GM19239 (cell line): ENCODE results near the gene SKAP2.

Experiments used
- DNase-seq: peaks from one replicate; pipeline ENCODE4 v3.0.0; 2011; ENCODE audit warnings: low spot score; ENCODE audit not compliant: insufficient read length
- FAIRE-seq: peaks from 2 replicates; lab custom pipeline; 2011; peaks lifted over from hg19 to GRCh38; lab: Jason Lieb, UNC

The SKAP2 gene, protein sequence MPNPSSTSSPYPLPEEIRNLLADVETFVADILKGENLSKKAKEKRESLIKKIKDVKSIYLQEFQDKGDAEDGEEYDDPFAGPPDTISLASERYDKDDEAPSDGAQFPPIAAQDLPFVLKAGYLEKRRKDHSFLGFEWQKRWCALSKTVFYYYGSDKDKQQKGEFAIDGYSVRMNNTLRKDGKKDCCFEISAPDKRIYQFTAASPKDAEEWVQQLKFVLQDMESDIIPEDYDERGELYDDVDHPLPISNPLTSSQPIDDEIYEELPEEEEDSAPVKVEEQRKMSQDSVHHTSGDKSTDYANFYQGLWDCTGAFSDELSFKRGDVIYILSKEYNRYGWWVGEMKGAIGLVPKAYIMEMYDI

DNA sequence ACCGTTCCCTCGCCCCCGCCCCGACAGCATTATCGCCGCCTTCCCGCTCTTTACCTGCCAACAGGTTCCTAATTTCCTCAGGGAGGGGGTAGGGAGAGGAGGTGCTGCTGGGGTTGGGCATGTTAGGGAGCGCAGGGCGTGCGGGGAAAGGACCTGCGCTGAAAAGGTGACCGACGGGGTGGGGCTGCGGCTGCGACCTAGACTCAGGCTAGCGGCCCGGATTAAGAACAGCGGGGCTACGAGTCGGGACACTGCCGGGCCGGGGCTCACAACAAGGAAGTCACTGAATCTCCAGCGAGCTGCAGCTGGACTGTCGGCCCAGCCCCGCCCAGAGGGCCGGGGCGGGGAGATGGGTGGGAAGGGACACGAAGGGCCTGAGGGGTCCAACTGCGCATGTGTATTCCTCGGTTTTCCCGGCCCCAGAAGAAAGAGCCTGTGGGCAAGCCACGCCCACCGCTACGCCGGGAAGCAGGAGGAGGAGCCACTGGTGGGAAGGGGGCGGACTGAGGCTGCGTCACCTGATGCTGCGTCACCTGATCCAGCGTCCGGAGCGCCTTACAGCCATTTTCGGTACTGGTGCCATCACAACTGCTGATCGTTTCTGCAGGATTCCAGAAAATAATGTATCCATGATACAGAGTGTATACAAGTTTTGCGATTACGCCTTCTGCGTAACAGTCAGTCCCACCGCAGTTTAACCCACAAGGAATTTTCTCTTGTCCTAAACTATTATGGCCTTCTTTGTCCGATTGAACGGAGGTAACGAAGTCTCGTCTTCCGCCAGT lies at the start of gene SKAP2:
Gene SKAP2 (minus strand): TSS at position 282 of the 785 bp plus-strand sequence. CDS start 161 bp downstream, at position 121.
- peak; percentile 99 for FAIRE-seq
- peak; percentile 64 for DNase-seq

DNA sequence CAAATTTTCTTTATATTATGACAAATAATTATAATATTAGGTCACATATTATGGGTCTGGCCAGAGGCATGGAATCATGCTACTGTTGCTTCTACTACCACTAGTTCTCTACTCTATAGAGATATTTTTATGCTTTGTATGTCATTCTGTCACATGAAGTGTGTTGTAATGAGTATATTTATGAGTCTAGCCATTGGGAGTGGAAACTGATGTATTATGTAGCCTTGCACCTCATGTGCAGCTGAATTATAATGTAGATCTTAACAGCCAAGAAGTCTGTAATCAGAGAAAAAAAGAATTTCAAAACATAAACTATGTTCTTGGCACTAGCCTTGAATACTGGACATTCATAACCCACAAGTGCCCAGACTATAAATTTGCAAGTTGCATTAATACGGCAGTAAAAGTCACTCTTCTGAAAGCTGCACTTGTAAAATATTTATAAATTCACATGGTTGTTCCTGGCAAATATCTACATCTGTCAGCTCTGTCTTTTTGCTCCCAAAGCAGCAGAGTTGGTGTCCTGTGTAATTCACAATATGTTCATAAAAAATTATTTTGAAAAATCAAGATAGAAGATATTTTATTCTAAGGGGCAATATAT lies 48.6 kb upstream of the SKAP2 start:
- FAIRE-seq = no peak
- no peak for DNase-seq

DNA sequence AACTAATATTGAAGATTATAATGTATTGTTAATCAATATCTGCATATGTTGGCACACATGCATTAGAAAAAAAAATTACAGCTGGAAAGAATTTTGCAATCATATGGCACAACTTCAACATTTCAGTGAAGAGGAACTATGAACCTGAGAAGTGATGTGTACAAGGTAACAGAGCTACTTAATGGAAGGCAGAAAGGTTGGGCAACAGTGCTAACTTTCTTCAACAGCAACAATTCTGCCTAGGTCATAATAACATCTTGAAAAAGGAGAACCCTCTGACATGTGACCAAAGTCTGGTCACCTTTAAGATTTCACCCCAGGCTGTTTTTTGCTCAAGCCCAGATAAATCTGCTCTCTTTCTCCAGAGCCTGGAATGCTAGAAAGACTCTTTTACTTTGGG lies 47.9 kb upstream of the SKAP2 start:
- no peak for DNase-seq
- FAIRE-seq = no peak

DNA sequence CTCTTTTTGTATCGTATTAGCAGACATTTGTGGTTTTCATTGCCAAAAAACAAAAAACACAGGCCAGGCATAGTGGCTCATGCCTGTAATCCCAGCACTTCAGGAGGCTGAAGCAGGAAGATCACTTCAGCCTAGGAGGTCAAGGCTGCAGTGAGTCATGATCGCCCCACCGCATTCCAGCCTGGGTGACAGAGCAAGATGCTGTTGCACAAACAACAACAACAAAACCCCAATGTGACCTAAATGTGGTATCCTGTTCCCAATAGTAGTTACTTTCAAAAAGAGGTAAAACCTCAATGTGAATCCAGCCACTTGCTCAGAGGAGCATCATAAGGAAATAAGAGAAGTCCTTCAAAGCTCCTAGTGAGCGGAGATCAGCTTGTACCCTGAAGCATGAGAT lies 45.8 kb upstream of the SKAP2 start:
- no peak for DNase-seq
- FAIRE-seq = no peak

DNA sequence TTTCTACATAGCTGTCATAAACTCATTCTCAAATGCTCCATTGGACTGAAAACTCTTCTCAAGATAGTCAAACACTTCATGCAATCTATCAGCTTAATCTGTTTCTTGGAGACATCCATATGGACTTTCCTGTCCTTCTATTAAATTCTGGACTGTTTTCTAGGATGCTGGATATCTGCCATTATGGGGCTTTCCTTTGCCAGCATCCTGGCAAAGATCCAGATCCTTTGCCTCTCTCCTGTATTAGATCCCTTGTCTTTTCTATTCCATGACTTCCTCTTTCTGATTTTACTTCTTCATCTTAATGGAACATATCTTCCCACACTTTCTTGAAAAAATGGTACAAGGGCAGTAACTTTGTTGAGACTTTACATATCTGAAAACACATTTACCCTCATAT lies 35.9 kb upstream of the SKAP2 start:
- FAIRE-seq (no peak), DNase-seq (no peak)

DNA sequence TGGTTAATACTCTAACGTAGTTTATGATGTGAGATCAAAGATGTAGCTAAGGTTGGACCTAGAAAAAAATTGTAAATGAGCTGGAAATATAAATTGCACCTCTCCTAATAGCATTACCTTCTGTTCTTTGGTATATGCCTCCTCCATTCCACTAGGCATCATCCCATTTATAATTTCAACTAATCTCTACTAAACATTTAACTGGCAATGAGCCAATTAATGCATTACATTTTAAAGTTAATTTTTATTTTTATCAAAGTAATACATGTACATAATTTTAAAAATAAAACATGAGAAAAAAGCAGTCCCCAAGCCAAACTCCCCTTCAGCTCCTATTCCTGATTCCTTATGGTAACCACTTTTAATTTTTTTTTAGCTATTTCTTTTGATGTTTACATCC lies 35.1 kb upstream of the SKAP2 start:
- DNase-seq = no peak

DNA sequence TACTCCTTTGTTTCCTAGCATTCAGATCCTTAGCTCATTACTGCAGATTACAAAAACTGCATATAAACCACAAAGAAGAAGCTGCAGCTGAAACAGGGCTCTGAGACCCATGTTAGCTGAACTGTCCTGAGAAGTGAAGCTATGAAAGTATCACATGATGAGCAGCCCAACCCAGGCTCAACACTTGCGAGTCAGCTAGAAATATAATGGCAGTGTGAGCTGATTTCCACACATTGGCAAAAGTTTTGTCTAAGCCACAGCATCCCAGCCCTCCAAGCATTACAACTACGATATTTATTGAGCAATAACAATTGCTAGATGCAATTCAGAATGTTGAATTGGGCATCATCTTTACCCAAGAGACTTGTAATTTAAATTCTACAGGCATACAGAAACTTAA lies 34.5 kb upstream of the SKAP2 start:
- no peak for DNase-seq
- FAIRE-seq = no peak

More for the DNA sequence above, 35.1 kb upstream of the SKAP2 start:
- no peak for FAIRE-seq

DNA sequence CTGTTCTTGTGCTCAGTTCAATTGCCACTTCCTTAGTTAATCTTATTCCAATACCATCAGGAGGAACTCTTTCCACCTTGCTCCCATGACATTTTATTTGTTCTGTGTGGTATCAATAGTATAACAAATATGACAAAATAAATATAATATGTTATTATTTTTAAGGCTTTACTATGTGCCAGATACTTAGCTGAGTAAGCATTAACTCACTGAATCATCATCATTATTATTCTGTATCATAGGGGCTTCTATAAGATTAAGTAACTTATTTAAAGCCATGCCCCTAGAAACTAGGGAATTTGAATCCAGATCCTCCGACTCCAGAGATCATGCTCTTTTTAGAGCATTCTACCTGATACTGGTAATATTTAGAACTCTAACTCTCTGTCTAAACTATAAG lies 33.5 kb upstream of the SKAP2 start:
- no peak for FAIRE-seq
- no peak for DNase-seq

DNA sequence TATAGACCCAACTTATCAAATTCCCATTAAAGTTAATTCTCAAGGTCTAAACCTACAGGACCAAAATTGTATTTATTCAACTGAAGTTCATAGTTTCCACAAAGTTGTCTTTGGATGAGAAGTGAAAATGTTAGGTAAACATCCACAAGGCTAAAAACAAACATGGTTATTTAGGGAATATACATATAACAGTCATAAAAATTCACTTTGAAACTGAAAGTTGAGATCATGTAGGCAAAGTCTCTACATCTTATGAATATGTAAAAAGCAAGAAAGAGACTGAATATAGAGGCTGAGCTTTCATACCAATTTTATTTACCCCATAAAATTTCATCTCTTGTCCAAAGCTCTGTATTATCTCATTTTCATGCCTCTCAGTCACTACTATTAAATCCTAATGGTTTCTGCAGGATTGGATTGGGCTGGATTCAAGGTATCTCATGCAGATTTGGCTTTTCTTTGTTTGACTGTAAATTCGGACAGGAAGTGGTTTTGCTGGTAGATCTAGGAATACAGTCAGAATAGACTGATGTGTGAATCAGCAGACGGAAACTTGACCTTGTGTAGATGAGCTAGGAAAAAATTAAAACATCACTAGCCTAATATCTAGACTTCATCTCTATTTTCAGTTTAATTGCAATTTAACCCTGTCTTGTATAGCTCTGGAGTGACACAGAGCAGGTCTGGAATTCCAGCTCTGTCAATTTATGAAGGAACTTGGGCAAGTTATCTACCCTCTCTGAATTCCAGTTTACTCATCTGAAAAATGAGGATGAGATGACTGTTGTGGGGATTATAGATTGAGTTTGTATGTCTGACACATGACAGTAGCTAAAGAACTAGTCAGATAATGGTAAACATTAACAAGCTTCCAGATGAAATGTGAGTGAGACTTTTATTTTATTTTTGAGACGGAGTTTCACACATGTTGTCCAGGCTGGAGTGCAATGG lies 27.3 kb upstream of the SKAP2 start:
- no peak for DNase-seq
- peak; percentile 55 for FAIRE-seq

DNA sequence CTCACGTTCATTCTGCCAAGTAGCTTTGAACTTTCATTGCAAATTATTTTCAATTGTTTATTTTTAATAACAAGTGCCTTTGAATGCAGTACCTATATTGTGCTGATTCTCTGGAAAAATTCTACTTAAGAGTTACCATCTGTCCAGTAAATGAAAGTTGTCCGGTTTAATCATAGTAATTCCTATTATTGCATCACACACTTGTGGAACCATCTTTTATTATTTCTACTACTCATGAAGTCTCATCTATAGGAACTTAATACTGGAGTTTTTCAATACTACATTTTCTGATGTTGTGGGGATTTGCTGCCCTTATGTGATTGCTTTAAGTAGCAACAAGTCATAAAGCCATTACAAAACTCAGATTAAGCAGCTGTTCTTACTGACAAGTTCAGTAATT lies 16.5 kb upstream of the SKAP2 start:
- FAIRE-seq (no peak), DNase-seq (no peak)

DNA sequence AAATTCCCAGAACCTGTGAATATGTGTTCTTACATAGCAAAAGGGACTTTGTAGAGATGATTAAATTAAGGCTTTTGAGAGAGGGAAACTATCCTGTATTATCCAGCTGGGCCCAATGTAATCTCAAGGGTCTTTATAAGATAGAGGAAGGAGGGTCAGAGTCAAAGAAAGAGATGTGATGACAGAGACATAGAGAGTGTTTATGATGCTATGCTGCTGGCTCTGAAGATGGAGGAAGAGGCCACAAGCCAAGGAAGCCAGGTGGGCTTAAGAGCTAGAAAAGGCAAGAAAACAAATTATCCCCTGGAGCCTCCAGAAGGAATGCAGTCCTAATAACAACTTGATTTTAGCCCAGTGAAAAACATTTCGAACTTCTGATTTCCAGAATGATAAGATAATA lies 15.3 kb upstream of the SKAP2 start:
- no peak for FAIRE-seq
- DNase-seq = no peak

DNA sequence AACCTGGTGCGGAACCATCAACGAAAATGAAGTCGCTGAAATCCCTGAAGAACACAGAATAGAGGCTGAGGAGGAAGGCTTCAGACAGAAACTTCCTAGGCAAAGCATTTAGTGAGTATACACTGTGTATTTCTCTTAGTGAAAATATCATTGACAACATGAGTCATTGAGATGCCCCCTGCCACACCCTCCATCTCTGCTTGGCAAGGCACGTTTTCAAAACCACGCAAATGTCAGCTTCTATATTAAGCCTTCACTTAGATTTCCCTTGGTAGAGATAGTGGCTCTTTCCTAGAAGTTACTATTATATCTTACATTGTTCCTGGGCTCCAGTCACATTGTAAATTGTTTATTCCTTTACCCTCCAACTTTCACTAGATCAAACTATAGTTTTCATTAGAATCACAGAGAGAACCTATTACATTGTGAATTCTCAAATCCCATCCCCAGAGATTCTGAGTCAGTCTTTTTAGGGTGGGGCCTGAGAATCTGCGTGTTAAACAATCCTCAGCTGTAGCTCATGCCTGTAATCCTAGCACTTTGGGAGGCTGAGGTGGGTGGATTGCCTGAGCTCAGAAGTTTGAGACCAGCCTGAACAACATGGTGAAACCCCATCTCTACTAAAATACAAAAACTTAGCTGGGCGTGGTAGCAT lies 4.6 kb upstream of the SKAP2 start:
- DNase-seq = no peak
- FAIRE-seq = no peak

DNA sequence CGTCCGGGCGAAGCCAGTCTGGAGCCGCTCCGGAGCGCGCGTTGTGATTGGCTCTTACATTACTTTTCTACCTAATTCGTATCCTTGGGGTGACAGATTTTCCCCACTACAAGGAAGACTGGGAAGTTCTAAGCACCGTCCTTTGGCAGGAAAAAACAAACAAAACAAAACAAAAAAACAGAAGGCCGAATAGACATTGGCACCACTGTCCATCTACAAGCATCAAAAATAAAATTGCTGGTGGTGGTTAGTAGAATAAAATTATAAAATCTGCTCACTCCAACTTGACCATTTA lies 651 bp upstream of the SKAP2 start:
- no peak for FAIRE-seq
- DNase-seq = peak; percentile 20

DNA sequence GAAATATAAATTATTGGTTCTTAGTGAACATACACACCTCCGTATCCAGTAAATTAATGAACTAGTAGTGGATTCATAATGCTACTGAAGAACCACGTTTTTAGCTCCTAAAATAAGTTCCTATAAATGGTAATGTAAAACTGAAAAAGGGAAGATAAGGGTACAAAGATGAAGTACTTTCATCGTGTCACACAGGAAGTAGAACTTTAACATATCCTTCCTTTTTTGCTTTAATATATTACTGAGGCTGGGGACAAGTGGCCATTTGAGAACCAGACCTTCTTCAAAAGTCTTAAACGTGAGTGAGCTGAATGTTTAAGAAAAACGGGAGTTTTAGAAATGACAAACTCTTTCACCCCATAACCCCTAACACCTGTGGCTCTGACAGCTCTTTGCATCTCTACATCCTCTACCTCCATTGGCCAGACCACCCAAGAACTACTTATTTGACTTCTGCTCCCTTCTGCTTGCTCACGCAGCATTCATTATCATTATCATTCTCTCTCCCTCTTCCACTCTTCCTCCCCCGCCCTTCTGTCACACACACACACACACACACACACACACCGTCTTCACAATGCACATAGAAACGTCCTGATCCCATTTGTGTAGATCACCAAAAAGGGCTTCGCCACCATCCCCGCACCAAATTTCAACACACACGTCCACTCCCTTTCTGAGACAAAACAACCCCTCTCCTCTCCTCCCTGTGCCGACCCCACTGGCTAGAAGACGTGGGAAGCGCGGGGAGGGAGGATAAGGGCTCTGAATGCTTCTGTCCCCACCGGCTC lies 677 bp downstream of the SKAP2 start:
- peak; percentile 14 for DNase-seq
- no peak for FAIRE-seq

DNA sequence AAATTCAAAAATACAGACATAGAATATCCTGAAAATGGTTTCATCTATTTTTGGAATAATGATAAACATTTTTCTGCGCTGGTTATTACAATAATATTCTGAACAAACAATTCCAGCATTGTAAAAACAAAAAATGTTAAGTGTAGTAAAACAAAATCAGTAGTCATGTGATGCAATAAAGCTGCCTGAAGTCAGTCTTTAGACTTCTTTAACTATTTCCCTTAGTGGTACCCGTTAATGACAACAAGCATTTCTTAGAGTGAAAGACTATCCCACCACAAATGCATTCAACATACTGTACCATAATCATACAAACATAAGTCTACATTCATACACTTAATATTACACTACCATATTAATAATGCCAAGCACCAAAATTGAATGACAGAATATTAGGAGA lies 1.6 kb downstream of the SKAP2 start:
- DNase-seq (no peak), FAIRE-seq (no peak)

DNA sequence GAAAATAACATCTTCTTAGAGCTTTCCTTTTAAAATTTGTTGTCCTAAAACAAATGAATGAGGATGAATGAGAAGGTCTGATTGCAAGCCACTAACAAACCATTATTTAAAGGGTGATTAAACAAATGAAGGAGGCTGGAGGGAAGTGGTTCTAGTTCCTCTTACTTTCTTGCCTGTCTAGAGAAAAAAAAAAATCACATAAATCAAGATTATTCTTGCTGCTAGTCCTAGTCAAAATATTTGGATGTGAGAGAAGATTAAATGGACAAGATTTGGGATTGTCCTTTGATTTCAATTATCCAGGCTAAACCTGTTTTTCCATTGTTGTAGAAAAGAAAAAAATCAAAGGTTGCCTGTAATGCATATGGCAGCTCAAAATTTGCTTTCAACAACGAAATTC lies 3.3 kb downstream of the SKAP2 start:
- DNase-seq = no peak
- no peak for FAIRE-seq

DNA sequence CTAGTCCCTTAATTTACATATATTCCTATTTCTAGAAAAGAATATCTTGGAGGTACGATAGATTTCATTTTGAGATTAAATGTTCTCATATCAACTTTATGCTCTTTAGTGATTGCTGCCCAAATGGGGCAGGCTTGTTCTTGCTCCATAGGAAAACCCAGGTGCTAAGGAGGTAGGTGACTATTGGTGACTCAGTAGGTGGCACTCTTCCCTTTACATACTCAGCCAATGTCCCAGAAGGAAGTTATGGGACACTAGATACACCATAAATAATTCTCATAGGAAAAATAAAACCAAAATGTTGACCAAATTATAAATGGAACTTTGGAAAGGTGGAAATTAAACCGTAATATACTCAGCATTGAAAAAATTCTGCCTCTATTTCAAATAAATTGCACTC lies 4.0 kb downstream of the SKAP2 start:
- no peak for DNase-seq
- FAIRE-seq = no peak

DNA sequence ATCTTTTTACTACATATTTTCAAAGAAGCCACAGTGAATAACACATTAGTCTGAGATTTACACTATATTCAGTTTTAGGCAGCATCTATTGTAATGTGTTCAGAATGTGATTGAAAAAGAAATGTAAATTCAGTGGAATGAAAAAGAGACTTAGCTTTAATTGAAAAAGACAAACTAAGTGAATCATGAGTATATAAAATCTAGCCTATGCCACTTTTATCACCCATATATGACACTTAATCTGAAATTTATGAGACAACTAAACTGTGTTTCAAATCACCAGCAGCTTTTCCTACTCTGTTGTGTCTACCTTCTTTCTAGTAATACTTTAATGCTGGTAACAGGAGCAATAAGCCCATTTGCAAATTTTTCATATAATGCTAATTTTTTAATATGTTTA lies 4.7 kb downstream of the SKAP2 start:
- no peak for FAIRE-seq
- no peak for DNase-seq

DNA sequence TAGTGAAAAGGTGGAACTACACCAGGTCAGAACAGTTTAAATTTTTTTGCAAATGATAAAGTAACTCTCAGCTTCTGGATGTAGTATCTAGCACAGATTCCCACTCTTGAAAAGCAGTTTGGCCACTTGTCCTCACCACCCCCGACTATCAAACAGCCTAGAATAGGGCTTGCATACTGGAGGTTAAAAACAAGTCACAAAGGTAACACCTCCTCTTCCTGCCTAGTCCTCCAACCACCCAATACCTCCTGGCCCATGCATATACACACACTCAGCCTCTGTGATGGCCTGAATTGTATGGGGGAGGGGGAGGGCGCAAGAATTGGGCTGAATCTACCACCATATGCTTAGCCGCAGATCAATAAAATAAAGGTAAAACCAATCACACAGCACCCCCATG lies 5.7 kb downstream of the SKAP2 start:
- FAIRE-seq (peak; percentile 23), DNase-seq (no peak)
